NCI-H1092 (cell line): ENCODE measurements around the gene GPC6.
"Not testable (repeated sequence)": the region's sequence is repeated elsewhere in the genome, so short reads cannot be mapped to it uniquely, and the experiment has no call there.

Source experiments
- DNase-seq: peaks from one replicate; lab custom pipeline; 2025; lab: John Stamatoyannopoulos, UW

GPC6 gene

DNA sequence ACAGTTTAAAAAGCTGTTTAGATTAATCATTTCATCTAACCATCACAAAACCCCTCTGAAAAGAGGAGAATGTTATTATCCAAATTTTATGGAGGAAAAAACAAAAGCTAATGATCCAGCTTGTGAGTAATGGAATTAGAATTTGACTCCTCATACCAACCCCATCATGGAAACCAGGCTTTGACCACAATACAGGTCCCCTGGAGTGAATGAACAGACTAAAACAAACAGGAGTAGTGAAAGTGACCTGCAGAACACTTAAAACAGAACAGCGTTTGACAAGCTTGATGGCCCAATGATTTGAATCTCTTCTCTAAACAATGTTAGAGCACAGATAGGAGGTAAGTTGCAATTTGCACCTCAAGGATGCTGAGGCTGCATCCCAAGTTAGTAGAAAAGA lies 1022.9 kb downstream of the GPC6 start:
- no peak for DNase-seq

DNA sequence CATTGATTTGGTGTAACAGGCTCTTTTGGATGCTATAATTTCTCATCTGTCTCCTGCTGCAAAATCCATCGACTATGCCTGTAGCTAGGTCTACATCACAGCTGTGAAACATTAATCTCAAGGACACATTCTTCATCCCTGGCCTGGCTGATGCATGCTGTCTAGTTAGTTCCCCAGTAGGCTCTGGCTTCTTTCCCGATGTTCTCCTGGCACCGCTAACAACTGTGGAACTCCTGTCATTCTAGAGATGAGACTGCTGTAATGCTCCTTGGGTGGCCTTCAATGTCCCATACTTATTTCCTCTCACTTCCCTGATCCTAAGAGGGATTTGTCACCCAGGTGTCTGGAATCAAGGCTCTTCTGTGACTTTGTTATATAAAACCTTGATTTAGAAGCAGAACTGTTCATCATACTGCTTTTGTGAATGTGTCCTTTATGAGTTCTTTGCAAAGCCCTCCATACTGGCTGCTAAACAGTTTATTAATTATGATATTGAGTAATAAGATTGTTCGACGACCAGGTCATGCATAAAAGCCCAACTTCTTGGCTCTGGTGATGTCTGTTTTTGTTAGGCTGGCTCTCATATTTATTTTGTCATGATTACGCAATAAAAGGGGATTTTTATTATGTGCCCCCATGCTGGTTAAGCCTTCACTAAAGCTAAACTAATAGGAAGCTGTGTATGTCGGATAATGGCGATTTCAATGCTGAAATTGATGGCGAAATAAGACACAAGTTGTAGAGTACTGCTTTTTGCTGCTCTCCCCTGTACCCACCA lies 1025.4 kb downstream of the GPC6 start:
- DNase-seq, result no peak

DNA sequence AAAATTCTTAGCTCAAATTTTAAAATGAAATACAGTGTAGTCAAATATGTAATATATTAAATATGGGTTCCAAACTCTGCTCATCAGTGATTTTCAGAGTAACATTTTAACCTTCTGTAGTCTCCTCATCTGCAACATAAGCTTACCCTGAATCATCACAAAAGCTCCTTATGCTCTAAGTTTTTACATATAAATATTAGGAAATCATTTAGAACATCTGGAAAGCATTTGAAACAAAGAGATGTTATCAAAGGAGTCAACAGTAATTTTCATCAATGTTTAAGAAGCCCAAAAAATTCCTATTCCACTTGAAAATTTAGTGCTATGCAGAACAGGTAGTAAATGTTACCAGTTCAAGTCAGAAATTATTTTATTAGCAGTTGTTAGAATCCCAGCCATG lies 1028.1 kb downstream of the GPC6 start:
- no peak for DNase-seq

DNA sequence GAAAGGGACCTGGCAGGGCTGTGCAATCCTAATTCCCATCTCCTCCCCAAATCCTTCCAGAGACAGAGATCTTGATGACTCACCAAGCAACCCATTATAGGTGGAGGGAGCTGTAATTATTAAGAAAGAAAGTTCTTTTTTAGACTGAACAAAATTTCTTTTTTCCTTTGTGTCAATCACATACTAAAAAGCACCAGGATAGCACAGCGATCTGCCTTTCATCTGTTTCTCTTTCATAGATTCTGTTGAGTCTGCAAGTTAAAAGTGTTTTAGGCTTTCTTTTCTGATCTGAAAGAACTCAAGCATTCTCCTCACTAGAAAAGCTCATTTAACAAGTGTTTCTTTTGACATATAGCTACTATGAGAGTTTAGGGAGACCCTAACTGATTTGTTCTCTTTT lies 1030.1 kb downstream of the GPC6 start:
- no peak for DNase-seq

DNA sequence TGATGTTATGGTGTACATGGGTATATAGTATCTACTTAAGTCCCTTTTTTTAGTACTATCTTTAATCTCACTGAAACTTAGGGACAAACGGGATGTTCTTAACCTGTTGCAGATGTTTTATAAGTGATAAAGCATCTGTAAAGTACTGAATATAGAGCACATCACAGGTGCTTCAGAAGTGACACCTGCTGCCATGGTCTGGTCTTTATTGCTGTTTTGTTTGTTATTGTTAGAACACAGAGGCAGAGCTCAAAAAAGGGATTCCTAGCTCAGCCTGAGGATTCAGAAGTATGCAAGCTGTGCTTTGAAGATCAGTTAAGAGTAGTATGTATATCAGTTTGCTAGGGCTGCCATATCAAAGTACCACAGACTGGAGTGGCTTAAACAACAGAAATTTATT lies 1033.4 kb downstream of the GPC6 start:
- no peak for DNase-seq

DNA sequence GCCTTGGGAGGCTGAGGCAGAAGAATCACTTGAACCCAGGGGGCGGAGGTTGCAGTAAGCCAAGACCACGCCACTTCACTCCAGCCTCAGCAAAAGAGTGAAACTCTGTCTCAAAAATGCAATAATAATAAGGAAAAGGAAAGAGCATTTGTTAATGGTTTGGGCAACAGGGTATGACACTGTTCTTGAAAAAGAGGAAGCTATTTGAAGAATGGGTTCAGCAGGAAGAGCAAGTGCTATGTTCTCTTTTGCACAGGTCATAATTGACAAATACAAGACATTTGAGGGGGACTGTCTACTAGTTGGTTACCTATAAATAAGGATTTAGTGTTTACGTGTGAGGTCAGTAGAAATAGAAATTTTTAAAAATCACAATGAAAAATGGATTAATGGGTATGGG lies 1034.6 kb downstream of the GPC6 start:
- DNase-seq, result no peak

DNA sequence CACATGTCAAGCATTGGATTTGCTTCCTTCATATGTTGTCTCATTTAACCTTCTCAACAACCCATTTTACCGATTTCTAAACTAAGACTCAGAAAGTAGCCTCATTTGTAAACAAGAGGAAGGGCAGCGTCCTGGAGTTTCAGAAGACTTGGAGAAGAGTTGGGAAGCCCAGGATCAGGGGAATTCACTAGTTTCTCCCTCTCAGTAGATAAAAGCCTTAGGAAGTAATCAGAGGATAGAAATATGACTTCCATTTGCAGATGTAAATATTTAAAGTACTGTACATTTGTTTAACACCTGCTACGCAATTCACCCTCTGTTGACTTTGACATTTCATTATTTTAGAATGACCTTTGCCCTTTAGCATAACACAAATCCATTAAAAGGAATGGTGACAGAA lies 1036.4 kb downstream of the GPC6 start:
- no peak for DNase-seq

DNA sequence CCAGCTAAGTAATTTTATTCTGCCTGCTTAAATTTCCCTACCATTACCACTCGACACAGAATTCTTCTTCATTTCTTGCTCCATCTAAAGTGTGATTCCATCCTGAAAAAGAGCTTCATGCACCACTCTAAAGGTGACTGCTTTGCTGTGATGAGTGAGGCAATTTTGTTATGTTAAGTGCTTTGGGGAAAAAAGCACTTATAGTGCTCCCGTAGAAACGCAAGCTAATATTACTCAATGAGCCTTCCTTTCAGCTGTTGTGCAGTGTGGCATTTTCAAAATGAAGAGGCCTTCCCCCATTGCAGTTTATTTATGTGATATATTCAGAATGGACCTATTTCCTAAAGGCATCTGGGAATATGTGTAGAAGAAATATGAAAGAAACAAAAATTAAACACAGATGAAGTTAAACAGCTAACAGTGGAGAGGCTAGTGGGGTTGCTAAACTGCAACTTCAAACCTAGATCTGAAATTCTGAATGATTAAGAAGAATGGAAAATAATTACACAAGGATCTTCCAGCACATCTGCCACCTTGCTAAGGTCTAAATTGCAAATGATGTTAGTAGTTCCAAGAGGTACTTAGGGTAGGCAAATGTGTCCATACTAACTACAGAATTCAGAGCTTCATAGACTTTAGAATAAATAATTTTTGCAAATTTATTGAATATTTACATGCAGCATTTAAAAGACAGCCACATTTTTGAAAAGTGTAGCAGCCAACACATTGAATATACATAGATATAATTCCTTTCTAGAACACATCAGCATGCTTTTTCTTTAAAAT lies 1041.2 kb downstream of the GPC6 start:
- DNase-seq, result no peak

DNA sequence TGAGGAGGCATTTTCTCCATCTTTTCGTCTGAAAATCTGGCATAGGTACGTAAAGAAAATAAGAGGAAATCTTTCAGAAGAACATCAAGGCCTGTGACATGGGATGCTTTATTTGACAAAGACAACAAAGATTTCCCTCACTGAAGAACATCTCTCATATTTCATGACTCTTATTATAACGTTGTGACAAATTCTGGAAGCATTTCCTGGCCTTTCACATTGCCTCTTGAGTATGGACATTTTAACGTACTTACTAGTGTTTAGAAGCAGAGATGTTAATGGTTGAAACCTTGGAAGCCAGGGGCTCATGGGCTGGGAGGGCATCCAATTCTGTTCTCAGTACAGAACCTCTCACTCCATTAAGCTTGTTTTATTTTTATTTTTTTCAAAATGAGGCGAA lies 1042.1 kb downstream of the GPC6 start:
- DNase-seq, result no peak

DNA sequence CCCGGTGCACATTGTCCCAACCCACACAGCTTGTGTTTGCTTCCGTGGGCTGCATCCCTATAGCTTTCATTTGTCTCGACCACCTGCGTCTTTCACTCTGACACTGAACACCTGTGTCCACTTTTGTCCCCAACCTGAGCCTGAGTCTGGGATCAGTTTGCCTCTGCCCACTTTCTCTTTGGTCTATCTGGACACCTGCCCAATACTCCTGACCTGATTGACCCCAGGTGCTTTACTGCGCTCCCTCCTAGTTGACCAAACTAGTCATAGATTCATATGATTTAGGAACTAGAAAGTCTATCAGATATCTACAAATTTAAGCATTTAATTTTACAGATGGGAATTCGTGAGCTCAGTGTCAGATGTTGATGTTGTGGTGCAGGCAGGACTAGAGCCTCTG lies 1043.0 kb downstream of the GPC6 start:
- DNase-seq, result no peak

DNA sequence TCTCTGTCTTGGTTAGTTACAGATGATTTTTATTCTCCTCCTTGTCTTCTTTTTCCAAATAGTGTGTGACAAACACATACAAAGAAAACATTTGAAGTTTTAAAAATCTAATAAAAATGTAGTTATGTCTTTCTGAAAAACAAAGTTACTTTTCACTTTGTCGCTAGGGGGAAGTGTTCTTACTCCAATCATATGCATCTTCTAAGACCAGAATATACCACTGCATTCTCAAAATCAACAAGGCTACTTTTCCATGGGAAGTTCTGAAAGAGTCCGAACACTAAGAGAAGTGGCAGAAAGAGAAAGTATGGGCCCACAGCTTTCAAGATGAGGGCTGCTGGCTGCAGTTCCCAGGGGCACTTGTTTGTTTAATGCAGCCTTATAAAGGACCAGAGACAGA lies 1043.9 kb downstream of the GPC6 start:
- no peak for DNase-seq

DNA sequence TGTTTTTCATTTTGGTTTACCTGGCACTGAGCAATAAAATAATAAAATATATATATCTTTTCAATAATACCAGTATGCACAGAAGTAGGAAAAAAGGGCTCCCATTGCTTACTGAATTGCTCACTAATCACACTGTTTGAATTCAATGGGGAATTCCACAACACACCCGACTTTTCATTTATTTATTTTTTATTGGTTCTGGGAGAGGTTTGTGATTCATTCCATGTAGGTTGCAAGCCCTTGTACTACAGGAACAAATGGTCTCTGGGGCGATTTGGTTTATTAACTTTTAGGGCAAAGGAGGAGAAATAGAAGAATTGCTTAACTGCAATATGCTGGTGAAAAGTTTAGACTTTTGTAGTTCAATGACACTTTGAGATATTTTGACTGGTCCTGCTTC lies 1045.4 kb downstream of the GPC6 start:
- no peak for DNase-seq

DNA sequence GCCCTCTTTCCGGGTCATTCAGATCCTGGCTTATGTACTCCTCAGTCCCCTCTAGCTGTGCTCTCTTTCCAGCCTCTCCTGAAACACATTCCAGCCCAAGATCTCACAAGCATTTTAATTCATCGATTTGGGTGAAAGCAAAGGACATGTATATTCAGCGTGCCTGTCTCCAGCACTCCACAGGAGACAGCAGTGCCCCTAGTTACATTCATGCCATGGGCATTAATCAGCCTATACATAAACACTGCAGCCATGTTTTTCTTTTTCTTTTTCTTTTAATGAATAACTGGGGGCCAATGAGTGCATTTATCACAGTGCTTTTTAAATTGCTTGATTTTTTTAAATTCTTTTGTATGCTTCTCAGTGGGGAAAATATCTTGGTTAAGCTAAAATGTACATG lies 1053.7 kb downstream of the GPC6 start:
- no peak for DNase-seq

DNA sequence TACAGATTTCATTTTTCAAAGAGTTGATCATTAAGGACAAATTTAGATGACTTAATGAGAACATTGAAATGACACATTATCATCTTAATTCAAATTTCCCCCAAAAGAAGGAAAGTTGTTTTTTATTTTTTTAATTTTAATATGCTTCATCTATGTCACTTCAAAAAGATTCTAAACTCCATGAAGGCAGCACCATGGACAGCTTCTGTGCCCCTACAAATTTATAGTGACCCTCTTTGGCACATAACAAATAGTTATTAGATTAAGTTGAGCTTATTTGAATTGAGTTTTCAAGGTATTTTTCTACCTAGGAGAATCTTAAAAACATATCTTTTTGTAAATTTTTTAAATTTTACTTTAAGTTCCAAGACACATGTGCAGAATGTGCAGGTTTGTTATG lies 1054.2 kb downstream of the GPC6 start:
- DNase-seq, result no peak

DNA sequence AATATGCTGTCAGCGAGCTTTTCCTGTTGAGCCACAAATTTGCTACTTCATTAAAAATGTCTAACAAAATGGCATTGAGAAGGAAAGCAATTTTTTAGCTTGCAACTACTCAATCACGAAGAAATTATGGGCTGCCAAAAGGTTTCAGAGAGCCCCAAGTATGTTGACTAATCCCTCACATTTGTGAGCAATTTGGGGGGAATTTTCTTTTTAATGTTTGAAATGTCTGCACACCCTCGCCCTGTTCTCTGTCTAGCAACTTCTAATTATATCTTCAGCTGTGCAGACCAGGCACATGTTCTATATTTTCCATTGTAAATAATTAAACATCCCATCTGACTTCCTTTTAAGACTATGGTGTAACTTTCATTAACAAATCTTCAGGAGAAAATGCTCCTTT lies 1060.0 kb downstream of the GPC6 start:
- DNase-seq, result no peak

DNA sequence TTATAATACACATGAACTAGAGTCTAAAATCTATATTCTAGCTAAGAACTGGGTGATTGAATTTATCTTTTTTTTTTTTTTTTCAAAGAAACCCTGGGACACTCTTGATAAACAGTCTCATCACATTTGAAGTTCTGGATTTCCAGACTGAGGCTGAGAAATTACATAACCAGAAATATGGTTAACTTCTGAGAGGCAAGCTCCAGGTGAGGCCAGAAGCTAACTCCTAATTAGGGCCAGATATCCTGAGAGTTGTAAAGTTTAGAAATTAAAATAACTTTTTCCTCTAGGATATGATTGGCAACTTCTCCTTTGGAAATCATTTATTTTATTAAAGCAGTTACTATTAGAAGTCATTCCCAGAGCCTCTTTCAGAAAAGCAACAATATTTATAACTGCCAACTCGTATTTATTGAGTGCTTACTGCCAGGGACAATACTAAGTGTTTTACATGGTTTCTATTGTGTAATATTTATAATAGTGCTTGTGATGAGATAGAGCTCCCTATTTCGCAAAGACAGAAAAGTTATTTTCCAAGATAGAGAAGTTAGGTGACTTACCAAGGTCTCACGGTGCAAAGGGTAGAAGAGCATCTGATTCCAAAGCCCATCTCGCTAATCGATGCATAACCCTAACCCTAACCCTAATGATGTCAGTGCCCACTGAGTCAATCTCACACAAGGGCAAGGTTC lies 1065.2 kb downstream of the GPC6 start:
- DNase-seq, result no peak

DNA sequence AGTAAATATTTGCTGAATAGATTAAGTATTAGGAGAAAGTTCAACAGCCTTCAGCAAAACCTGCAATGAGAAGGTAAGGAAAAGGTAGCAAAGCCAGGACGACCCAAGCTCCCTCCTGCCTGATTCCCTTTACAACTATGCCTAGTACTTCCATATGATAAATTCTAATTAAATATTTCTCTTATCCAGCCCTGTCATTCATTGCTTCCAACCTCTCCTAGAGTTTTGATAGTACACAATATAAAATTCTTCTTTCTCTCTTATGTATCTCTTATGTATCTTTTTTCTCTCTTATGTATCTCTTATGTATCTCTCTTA lies 1065.7 kb downstream of the GPC6 start:
- no peak for DNase-seq

DNA sequence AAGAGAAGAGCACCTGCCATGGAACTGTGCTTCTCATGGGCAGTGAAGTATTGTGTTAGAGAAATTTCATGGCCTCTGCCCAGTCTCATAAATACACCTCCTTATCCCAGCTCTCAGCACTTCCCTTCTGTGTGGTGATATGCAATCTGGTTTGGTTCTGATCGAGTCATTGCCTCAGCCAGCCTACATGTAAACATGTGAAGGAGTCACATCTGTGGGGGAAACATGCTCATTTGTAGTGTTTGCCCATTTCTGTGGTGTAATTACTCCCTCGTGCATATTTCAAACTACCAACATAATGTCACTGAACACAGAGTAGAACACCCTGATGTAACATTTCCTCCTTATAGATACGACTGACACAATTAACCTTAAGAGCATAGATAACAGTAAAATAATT lies 1069.9 kb downstream of the GPC6 start:
- no peak for DNase-seq

DNA sequence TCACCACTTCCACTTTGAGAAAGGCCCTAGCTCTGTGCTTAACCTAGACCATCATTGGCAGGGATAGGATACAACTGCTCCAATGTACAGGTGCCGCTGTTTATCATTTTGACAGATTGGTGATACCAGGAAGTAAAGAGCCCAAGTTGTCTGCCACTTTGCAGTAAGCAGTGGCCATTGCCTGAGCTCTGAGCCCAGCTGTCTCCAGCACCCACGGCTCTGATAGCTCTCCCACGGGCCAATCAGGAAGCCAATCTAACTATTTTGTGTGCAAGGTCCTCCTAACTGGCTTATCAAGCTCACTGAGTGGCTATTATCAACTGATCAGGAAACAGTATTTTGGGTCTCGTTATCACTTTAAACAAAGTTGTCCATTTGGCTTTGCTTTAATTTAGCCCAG lies 1071.7 kb downstream of the GPC6 start:
- no peak for DNase-seq

DNA sequence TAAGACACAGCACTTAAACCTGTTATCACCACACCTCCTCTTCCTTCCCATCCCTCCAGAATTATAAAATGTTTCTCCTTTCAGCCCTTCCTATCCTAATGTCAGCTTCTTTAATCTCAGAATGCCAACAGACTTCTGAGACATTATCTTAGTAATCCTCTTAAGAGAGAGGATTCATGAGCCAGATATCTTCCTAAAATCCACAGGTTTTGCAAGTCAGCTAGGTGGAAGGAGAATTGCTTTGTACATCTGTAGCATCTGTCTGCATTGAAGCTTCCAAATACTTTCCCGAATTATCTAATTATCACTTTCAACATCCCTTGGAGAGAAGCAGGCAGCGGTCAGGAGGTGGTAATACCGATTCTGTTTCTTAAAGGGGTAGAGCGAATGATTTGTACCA lies 1073.8 kb downstream of the GPC6 start:
- no peak for DNase-seq

DNA sequence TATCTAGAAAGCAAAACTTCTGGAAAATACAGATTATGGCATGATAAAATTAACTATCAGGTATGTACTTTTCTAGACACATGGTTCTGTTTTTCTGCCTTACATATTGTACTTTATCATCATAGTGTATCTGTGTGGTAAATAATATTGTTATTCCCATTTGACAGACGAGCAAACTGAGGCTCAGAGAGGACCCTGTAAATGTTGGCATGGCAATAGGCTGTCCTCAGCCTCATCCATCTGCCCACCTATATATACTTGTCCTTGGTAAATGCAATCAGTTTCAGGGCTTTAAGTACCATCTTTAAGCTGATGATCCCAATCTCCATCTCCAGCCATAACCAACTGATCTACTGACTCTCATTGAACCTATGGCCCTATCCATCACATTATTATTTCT lies 1074.9 kb downstream of the GPC6 start:
- DNase-seq, result no peak

DNA sequence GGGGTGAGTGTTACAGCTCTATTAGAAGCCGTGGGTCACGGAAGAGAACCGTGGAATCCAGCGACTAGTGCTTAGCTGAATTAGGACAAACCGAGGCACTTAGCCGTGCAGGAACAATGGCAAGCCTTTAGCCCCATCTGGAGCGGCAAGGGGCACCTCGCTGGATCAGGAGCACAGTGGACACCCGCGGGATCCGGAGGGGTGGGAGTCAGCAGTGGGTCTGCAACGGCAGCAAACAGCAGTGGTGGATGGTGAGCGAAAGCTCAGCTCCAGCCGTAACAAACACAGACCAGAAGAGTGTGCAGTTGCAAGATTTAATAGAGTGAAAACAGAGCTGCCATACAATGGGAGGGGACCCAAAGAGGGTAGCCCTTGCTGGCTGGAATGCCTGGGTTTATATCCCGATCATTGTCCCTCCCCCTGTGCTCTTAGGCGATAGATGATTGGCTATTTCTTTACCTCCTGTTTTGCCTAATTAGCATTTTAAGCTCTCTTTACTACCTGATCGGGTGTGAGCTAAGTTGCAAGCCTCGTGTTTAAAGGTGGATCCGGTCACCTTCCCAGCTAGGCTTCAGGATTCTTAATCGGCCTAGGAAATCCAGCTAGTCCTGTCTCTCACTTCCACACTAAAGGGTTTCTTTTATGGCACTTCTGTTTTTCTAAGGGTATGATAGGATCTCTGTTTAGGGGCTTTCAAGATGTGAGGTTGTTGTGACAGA lies 1076.4 kb downstream of the GPC6 start:
- DNase-seq, result not testable (repeated sequence)
